ENCODE results near the gene TRPM3. TPM values are rescaled to one million over a fixed set of nuclear protein-coding genes. Genes with fewer than 3 reads are reported as not detected.

Gene TRPM3
- total RNA-seq, 2 donors from 2014 or later: not detected

DNA sequence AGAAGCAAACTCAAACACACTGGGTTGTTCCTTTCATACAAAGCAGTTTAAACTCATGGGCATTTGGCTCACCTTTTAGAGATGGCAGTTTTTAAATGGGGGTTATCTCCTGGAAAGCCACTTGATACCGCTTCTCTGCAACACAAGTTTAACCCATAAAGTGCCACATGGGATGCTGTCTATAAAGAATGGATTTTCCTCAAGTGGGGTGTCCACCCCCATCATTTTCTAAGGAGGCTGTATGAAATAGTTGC is 528 bp upstream of the TRPM3 start:
- H3K27ac Mint-ChIP-seq: no peak overlapping the region
- H3K4me1 Mint-ChIP-seq (ENCODE audit: low read depth): no peaks in the 10 kb centered on the region
- DNase-seq (no peak), ATAC-seq (replicated peaks in 1 of 2) (no peak)
- peaks cover 0 to 1% of the 10 kb centered on the region in 2 donors for H3K9me3 Mint-ChIP-seq
- H3K27me3 Mint-ChIP-seq (ENCODE audit: low read depth): peaks cover 6% of the 10 kb centered on the region
- no peaks in the 10 kb centered on the region for H3K36me3 Mint-ChIP-seq (ENCODE audit: insufficient read depth in 2 of 2)
- H3K4me3 Mint-ChIP-seq: no peak overlapping the region

DNA sequence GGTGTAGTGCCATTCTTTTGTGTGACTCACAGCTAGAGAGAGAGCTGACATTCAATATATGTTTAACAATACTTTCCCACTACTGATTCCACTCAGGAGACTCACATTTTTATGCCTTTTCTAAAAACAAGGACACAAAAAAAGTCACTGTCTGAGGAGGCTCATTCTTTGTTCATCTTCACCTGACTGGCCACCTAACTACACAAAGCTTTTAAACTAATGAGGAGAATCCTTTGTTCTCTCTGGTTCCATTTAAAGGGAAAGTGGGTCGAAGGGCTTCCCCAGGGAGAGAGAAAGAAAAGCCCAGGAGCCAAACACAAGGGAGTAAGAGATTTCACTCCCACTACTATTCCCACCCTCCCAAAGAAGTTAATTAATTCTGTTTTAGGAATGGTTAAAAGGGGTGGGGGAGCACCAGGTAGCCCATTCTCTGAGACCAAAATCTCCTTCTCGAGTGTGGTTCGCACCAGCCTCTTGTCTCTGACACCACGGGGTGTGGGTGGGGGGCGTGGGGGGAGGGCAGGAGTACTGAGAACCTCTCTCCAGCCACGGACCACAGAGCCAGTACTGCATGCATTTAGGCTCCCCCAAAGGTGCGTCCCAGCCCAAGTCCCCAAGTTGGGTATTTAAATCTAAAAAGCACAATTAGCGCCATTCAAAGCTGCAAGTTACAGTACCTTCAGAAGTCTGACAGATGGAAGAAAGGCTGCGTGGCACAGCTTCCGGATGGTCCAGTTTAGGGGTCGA is 747 bp downstream of the TRPM3 start:
- no peaks in the 10 kb centered on the region for H3K36me3 Mint-ChIP-seq (ENCODE audit: insufficient read depth in 2 of 2)
- H3K4me3 Mint-ChIP-seq: no peak overlapping the region
- no peak overlapping the region for H3K27ac Mint-ChIP-seq
- peaks cover 6% of the 10 kb centered on the region for H3K27me3 Mint-ChIP-seq (ENCODE audit: low read depth)
- H3K4me1 Mint-ChIP-seq (ENCODE audit: low read depth): no peaks in the 10 kb centered on the region
- DNase-seq (no peak), ATAC-seq (replicated peaks in 1 of 2) (no peak)
- peaks cover 0 to 1% of the 10 kb centered on the region in 2 donors for H3K9me3 Mint-ChIP-seq

DNA sequence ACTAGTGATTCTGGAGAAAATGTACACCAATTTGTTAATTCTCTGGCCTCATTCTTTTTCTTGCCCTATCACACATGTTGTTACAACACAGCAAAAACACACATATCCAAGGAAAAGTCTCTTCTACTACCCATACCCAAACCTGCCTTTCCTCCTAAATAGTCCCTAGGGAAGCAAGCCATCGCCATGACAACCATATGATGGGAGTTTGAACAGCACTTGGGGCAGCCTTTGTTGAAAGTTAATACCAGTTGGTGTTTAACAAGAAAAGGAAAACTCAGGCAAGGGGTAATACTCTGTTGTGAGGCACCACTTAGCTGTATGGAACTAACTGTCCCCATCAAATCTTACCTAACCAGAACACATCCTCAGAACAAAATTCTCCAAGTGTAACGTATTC is 1.7 kb downstream of the TRPM3 start:
- Mint-ChIP-seq H3K4me1 (ENCODE audit: low read depth) (no peaks in the 10 kb centered on the region), H3K27ac (no peak overlapping the region), H3K36me3 (ENCODE audit: insufficient read depth in 2 of 2) (no peaks in the 10 kb centered on the region), H3K27me3 (ENCODE audit: low read depth) (peaks cover 6% of the 10 kb centered on the region), H3K4me3 (no peak overlapping the region), H3K9me3 (peaks cover 0 to 1% of the 10 kb centered on the region in 2 donors)
- ATAC-seq (replicated peaks in 1 of 2): no peak
- no peak for DNase-seq

DNA sequence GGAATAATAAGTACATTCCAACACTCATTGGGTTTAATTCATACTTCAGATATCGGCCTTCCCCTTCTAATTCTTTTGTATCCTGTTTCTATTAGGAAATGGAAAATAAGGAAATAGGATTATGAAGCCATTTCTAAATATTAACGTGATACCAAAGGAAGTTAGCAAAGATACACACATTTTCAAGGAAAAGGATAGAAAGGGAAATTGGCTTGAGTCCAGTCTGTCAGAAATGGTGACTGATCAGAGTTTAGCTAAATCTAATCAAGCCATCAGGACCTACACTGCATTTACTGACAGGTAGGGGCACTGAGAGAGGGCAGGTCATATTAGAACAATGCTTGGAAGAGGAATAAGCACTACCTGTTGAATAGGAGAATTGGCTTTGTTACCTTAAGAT is 3.1 kb downstream of the TRPM3 start:
- Mint-ChIP-seq H3K4me3 (no peak overlapping the region), H3K9me3 (peaks cover 0 to 1% of the 10 kb centered on the region in 2 donors), H3K27ac (no peak overlapping the region), H3K4me1 (ENCODE audit: low read depth) (no peaks in the 10 kb centered on the region), H3K27me3 (ENCODE audit: low read depth) (peaks cover 6% of the 10 kb centered on the region), H3K36me3 (ENCODE audit: insufficient read depth in 2 of 2) (no peaks in the 10 kb centered on the region)
- DNase-seq (no peak), ATAC-seq (replicated peaks in 1 of 2) (no peak)

DNA sequence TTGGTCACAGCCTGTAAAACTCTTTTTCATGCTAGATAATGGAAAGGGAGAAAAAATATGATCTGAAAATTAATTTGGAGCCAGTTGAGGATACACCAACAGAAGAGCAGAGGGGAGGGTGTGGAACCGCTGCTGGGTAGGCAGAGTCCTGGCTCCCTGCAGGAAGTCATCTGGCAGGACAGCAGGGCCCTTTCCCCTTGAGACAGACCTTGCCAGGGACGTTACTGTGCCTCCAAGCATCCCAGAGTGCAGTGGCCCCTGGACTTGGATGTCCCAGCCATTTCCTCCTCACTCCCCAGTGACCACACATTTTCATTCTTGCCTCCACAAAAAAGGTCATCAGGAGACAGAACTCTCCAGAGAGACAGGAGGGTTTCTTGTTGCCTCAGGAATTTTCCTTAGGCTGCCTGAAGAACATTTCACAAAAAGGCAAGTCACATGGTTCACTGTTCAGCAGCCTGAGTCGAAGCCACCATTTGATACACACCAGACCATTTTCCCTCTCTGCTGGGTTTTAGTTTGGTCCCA is 5.9 kb downstream of the TRPM3 start:
- Mint-ChIP-seq H3K4me3 (no peak overlapping the region), H3K27me3 (ENCODE audit: low read depth) (peaks cover 6% of the 10 kb centered on the region)

DNA sequence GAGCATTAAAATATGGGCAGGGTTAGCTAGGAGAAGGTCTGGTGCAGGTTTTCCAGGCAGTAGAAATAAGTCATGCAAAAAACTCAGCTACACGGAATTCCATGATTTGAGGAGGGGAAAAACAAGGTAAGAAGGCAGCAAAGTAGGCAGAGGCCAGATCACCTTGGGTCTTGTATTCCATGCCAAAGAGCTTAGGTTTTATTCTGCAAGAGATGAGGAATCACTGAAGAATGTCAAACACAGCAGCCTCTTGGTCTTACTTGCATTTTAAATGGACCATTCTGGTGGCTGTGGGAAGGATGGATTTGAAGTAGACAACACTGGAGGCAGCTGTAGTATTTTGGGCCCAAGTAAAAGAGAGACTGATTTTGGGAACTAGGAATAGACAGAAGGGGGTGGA is 8.6 kb downstream of the TRPM3 start:
- DNase-seq (no peak), ATAC-seq (replicated peaks in 1 of 2) (no peak)
- no peaks in the 10 kb centered on the region for H3K36me3 Mint-ChIP-seq (ENCODE audit: insufficient read depth in 2 of 2)
- no peak overlapping the region for H3K4me3 Mint-ChIP-seq
- no peaks in the 10 kb centered on the region for H3K27me3 Mint-ChIP-seq (ENCODE audit: low read depth)
- no peaks in the 10 kb centered on the region for H3K4me1 Mint-ChIP-seq (ENCODE audit: low read depth)
- no peak overlapping the region for H3K27ac Mint-ChIP-seq
- H3K9me3 Mint-ChIP-seq: peaks cover 0 to 1% of the 10 kb centered on the region in 2 donors

More for the DNA sequence above, 5.9 kb downstream of the TRPM3 start:
- DNase-seq (no peak), ATAC-seq (replicated peaks in 1 of 2) (no peak)
- no peaks in the 10 kb centered on the region for H3K4me1 Mint-ChIP-seq (ENCODE audit: low read depth)
- no peaks in the 10 kb centered on the region for H3K36me3 Mint-ChIP-seq (ENCODE audit: insufficient read depth in 2 of 2)
- no peak overlapping the region for H3K27ac Mint-ChIP-seq
- H3K9me3 Mint-ChIP-seq: peaks cover 0 to 1% of the 10 kb centered on the region in 2 donors

DNA sequence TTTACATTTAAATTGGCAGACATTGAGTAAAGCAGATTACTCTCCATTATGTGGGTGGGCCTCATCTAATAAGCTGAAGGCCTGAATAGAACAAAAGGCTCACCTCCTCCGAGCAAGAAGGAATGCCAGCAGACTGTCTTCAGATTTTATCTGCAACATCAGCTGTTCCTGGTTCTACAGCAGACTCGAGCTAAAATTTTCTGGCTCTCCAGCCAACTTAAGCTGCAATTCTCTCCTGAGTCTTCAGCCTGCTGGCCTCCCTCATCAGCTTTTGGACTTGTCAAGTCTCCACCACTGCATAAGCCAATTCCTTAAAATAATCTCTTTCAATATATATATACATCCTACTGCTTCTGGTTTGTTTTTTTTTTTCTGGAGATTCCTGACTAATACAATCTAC is 12.5 kb downstream of the TRPM3 start:
- Mint-ChIP-seq H3K27me3 (ENCODE audit: low read depth) (no peaks in the 10 kb centered on the region), H3K9me3 (no peaks in the 10 kb centered on the region), H3K4me1 (ENCODE audit: low read depth) (no peaks in the 10 kb centered on the region), H3K36me3 (ENCODE audit: insufficient read depth in 2 of 2) (no peaks in the 10 kb centered on the region), H3K4me3 (no peak overlapping the region), H3K27ac (no peak overlapping the region)
- ATAC-seq (replicated peaks in 1 of 2): no peak
- no peak for DNase-seq

DNA sequence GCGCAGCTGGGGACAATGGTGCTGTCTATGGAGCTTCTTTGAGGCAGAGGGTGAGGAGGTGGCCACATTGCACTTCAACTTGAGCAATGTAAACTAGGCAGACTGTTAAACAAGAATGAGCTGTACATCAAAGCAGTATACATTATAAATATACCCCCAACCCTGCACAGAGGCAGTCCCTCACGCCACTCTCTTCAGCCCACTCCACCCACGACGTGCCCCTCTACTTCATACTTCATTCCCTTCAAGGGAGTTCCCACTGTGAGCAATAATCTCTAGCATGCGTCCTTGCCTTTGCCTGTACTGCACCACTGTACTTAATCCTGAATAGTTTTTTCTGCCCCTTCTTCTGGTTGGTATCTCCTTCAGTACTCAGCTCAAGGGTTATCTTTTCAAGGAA is 14.4 kb downstream of the TRPM3 start:
- ATAC-seq (replicated peaks in 1 of 2) (no peak), DNase-seq (no peak)
- Mint-ChIP-seq H3K27me3 (ENCODE audit: low read depth) (no peaks in the 10 kb centered on the region), H3K9me3 (no peaks in the 10 kb centered on the region), H3K4me3 (no peak overlapping the region), H3K4me1 (ENCODE audit: low read depth) (no peaks in the 10 kb centered on the region), H3K27ac (no peak overlapping the region), H3K36me3 (ENCODE audit: insufficient read depth in 2 of 2) (no peaks in the 10 kb centered on the region)

DNA sequence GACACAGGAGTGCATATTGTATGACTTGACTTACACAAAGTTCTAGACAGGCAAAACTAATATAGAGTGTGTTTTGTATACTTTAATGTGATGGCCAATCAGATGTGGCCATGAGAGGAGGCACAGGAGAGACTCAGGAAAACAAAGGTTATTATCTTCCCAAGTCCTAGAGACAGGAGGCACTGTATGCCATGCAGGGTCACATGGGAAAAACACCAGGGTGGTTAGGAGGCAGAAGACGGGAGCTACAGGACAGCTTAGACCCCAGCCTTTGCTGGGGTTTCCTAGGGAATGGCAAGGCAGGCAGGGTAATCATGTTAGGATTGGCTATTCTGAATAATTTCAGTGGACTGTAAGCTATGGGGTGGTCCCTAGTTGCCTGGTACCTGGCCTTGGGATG is 16.2 kb downstream of the TRPM3 start:
- no peak for ATAC-seq (replicated peaks in 1 of 2)
- Mint-ChIP-seq H3K36me3 (ENCODE audit: insufficient read depth in 2 of 2) (no peaks in the 10 kb centered on the region), H3K4me1 (ENCODE audit: low read depth) (no peaks in the 10 kb centered on the region), H3K27me3 (ENCODE audit: low read depth) (no peaks in the 10 kb centered on the region), H3K27ac (no peak overlapping the region), H3K4me3 (no peak overlapping the region), H3K9me3 (no peaks in the 10 kb centered on the region)
- DNase-seq: no peak

DNA sequence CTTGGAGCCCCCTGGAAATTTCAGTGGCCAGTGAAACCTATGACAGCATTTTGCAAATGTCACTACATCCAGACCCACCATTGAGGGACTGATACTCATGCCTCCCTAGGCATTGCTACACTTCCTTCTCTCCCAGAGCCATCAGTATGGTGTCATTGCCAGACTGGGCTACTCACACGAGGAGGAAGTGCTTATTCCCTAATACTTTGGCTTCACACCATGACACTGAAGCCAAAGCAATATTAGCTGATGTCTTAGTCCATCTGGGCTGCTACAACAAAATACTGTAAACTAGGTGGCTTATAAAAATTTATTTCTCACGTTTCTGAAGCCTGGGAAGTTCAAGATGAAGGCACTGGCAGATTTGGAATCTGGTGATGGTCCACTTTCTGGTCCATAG is 22.6 kb downstream of the TRPM3 start:
- H3K4me1 Mint-ChIP-seq (ENCODE audit: low read depth): no peaks in the 10 kb centered on the region
- H3K27me3 Mint-ChIP-seq (ENCODE audit: low read depth): no peaks in the 10 kb centered on the region
- ATAC-seq (replicated peaks in 1 of 2) (no peak), DNase-seq (no peak)
- H3K36me3 Mint-ChIP-seq (ENCODE audit: insufficient read depth in 2 of 2): no peaks in the 10 kb centered on the region
- no peak overlapping the region for H3K27ac Mint-ChIP-seq
- H3K4me3 Mint-ChIP-seq: no peak overlapping the region
- H3K9me3 Mint-ChIP-seq: peaks cover 0 to under 1% of the 10 kb centered on the region in 2 donors

DNA sequence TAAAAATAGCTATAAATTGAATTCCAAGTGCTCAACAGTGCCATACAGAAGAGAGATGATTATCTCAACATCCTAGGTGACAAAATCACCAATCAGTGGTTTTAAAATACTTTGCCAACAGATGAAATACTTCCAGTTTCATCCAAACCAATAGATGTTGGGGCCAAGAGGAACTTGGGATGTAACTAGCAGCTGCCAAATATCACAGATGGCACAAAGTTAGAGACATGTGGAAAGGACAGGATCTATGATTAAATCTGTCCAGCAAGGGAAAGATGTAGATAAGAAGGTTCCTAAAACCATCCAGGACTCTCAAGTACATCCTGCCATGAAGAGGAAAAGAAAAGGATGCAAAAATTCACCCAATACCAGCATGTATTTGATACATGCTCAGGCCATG is 23.8 kb downstream of the TRPM3 start:
- Mint-ChIP-seq H3K4me3 (no peak overlapping the region), H3K36me3 (ENCODE audit: insufficient read depth in 2 of 2) (no peaks in the 10 kb centered on the region), H3K27ac (no peak overlapping the region), H3K9me3 (peaks cover 1 to 3% of the 10 kb centered on the region in 2 donors), H3K4me1 (ENCODE audit: low read depth) (no peaks in the 10 kb centered on the region), H3K27me3 (ENCODE audit: low read depth) (no peaks in the 10 kb centered on the region)
- no peak for ATAC-seq (replicated peaks in 1 of 2)
- DNase-seq: no peak

DNA sequence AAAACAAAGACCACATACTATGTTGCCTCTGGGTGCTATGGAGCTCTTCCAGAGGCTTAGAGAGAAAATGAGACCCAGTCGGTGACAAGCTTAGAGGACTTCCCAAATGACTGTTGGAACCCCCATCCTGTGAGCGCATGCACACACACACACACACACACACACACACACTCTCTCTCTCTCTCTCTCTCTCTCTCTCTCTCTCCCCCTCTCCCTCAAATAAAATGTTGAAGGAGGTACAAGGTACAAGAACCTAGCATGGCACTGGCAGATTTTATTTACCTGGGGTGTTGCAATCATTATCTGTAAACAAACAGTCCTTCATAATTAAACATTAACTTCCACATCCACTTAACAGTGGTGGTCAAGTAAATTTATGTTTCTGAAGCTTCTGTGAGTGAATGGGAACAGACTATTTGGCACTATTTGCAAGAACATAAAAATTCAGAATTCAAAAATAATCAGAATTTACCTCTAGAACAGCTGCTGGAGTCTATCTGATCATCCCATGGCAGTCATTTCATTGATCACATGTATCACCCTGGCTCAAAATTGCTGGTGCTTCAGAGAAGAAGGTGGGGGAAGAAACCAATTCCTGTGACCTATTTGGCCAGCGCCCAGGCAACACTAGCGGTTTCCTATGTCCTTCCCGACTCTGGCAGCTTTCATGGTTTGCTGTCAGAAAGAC is 24.9 kb downstream of the TRPM3 start:
- DNase-seq (no peak), ATAC-seq (replicated peaks in 1 of 2) (no peak)
- Mint-ChIP-seq H3K27me3 (ENCODE audit: low read depth) (no peaks in the 10 kb centered on the region), H3K27ac (no peak overlapping the region), H3K36me3 (ENCODE audit: insufficient read depth in 2 of 2) (no peaks in the 10 kb centered on the region), H3K4me1 (ENCODE audit: low read depth) (no peaks in the 10 kb centered on the region), H3K9me3 (peaks cover 2 to 3% of the 10 kb centered on the region in 2 donors), H3K4me3 (no peak overlapping the region)

DNA sequence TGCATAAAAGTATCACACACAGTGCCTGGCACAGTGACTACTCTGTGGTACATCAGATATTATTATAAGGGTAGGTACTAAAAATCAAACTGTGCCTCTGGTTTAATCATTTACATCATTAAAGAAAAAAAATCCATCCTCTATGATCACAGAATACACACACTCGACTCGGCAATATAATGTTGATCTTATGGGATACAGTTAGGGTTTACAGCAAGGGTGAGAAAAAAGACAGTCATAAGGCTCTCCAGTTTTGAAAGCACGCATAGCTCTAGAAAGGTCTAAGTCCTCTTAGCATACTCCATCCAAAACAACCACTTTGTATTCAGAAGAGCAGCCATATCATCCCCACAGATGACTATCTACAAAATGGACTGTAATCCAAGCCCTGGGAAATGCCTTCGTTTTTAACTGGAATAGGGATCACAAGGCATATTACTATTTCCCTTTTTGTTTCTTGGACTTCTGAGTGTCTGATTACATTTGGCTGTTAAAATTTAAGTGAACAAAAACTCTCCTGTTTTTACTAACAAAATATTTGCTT is 26.6 kb downstream of the TRPM3 start:
- Mint-ChIP-seq H3K9me3 (peaks cover 2 to 3% of the 10 kb centered on the region in 2 donors), H3K4me3 (no peak overlapping the region), H3K4me1 (ENCODE audit: low read depth) (no peaks in the 10 kb centered on the region), H3K27me3 (ENCODE audit: low read depth) (no peaks in the 10 kb centered on the region), H3K27ac (no peak overlapping the region), H3K36me3 (ENCODE audit: insufficient read depth in 2 of 2) (no peaks in the 10 kb centered on the region)
- no peak for DNase-seq
- no peak for ATAC-seq (replicated peaks in 1 of 2)
